Ovary (tissue), 3 donors: ENCODE results near the gene SRGAP2.
"Not testable (repeated sequence)": the region's sequence is repeated elsewhere in the genome, so short reads cannot be mapped to it uniquely, and the experiment has no call there.

Experiments
- CTCF ChIP-seq, 3 donors: fragments of 450-650 bp in 2 of 3; fragments of 200-600 bp in 1 of 3; IDR thresholded peaks; one replicate each; pipeline versions ENCODE4 v1.5.1 to v1.8.0; 2016 to 2022; ENCODE audit warnings: antibody characterized with exemption in 3 of 3, mild to moderate bottlenecking in 1 of 3
- EP300 ChIP-seq: sonication (generic); formaldehyde crosslinking; IDR thresholded peaks from one replicate; pipeline ENCODE4 v1.6.1; 2017; ENCODE audit warnings: antibody characterized with exemption
- POLR2A ChIP-seq: fragments of 450-650 bp; IDR thresholded peaks from one replicate; pipeline ENCODE4 v1.6.1; 2017; ENCODE audit warnings: antibody characterized with exemption, mild to moderate bottlenecking, moderate library complexity
- donor health status: DM: no; HTN: no; CAD: no.

GRCh38 chr1:206183788-206184187 lies 19.6 kb upstream of the SRGAP2 start:
- TF ChIP-seq CTCF (IDR thresholded peaks at IDR 0.05); POLR2A; EP300: not testable (repeated sequence)
